ENCODE measurements around the gene GRXCR1.

GRXCR1 gene

GRCh38 chr4:42915484-42915883 is 23.0 kb downstream of the GRXCR1 start:
- Histone ChIP-seq H3K36me3 (ENCODE audit: control insufficient read depth in 2 of 2, insufficient read depth in 1 of 2, low read length in 2 of 2) (no peaks in the 10 kb centered on the region), H3K27ac (ENCODE audit: extremely low read depth, low read depth, low read length) (no peak overlapping the region), H3K4me3 (ENCODE audit: low read depth, low read length) (no peak overlapping the region), H3K4me1 (ENCODE audit: control insufficient read depth, insufficient read depth, low read length) (no peaks in the 10 kb centered on the region), H3K9me3 (ENCODE audit: control insufficient read depth, insufficient read depth, low read depth, low read length) (no peaks in the 10 kb centered on the region)
- TF ChIP-seq ZNF24 (tag by site-specific recombination; IDR thresholded peaks at IDR 0.05) (no peak), EGR2 (tag by site-specific recombination; IDR thresholded peaks at IDR 0.05; ENCODE audit: low read depth) (no peak), TRIM28 (IDR thresholded peaks at IDR 0.05; ENCODE audit: borderline replicate concordance, low read length) (no peak), SCRT1 (tag by site-specific recombination; IDR thresholded peaks at IDR 0.05; ENCODE audit: borderline replicate concordance) (no peak), ZNF529 (tag by site-specific recombination; IDR thresholded peaks at IDR 0.05; ENCODE audit: insufficient replicate concordance) (no peak), ZNF473 (tag by site-specific recombination; IDR thresholded peaks at IDR 0.05) (no peak), ZNF677 (tag by site-specific recombination; IDR thresholded peaks at IDR 0.05) (no peak), ZNF544 (tag by site-specific recombination; IDR thresholded peaks at IDR 0.05) (no peak), ZSCAN30 (tag by site-specific recombination; IDR thresholded peaks at IDR 0.05) (no peak), BCL11A (tag by site-specific recombination; IDR thresholded peaks at IDR 0.05; ENCODE audit: low read depth) (no peak), ZNF792 (tag by site-specific recombination; IDR thresholded peaks at IDR 0.05) (no peak), OSR2 (tag by site-specific recombination; IDR thresholded peaks at IDR 0.05) (no peak), ZNF366 (tag by site-specific recombination; conservative IDR thresholded peaks at IDR 0.05) (no peak), ZNF266 (tag by site-specific recombination; IDR thresholded peaks at IDR 0.05; ENCODE audit: low read depth) (no peak)
- TF ChIP-seq, protein P1, sequence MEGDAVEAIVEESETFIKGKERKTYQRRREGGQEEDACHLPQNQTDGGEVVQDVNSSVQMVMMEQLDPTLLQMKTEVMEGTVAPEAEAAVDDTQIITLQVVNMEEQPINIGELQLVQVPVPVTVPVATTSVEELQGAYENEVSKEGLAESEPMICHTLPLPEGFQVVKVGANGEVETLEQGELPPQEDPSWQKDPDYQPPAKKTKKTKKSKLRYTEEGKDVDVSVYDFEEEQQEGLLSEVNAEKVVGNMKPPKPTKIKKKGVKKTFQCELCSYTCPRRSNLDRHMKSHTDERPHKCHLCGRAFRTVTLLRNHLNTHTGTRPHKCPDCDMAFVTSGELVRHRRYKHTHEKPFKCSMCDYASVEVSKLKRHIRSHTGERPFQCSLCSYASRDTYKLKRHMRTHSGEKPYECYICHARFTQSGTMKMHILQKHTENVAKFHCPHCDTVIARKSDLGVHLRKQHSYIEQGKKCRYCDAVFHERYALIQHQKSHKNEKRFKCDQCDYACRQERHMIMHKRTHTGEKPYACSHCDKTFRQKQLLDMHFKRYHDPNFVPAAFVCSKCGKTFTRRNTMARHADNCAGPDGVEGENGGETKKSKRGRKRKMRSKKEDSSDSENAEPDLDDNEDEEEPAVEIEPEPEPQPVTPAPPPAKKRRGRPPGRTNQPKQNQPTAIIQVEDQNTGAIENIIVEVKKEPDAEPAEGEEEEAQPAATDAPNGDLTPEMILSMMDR (tag by site-specific recombination; IDR thresholded peaks at IDR 0.05), result no peak
- TF ChIP-seq, protein P2, sequence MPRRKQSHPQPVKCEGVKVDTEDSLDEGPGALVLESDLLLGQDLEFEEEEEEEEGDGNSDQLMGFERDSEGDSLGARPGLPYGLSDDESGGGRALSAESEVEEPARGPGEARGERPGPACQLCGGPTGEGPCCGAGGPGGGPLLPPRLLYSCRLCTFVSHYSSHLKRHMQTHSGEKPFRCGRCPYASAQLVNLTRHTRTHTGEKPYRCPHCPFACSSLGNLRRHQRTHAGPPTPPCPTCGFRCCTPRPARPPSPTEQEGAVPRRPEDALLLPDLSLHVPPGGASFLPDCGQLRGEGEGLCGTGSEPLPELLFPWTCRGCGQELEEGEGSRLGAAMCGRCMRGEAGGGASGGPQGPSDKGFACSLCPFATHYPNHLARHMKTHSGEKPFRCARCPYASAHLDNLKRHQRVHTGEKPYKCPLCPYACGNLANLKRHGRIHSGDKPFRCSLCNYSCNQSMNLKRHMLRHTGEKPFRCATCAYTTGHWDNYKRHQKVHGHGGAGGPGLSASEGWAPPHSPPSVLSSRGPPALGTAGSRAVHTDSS (tag by site-specific recombination; IDR thresholded peaks at IDR 0.05), result no peak
- POLR2A ChIA-PET, result no interaction called here
- CTCF ChIA-PET, result no interaction called here

GRCh38 chr4:42917296-42917695 is 24.8 kb downstream of the GRXCR1 start:
- ChIA-PET POLR2A (no interaction called here), CTCF (no interaction called here)
- H3K36me3 ChIP-seq (ENCODE audit: control insufficient read depth in 2 of 2, insufficient read depth in 1 of 2, low read length in 2 of 2), result no peaks in the 10 kb centered on the region
- no peak overlapping the region for H3K4me3 ChIP-seq (ENCODE audit: low read depth, low read length)
- H3K27ac ChIP-seq (ENCODE audit: extremely low read depth, low read depth, low read length), result no peak overlapping the region
- H3K9me3 ChIP-seq (ENCODE audit: control insufficient read depth, insufficient read depth, low read depth, low read length), result no peaks in the 10 kb centered on the region
- H3K4me1 ChIP-seq (ENCODE audit: control insufficient read depth, insufficient read depth, low read length), result no peaks in the 10 kb centered on the region
- no peak for TF ChIP-seq ZNF548 (tag by site-specific recombination; IDR thresholded peaks at IDR 0.05)
- no peak for TF ChIP-seq ZNF341 (tag by site-specific recombination; IDR thresholded peaks at IDR 0.05; ENCODE audit: low read depth)
- TF ChIP-seq ZNF692 (tag by site-specific recombination; IDR thresholded peaks at IDR 0.05), result no peak

- ChIA-PET POLR2A (no interaction called here), CTCF (no interaction called here)
- no peaks in the 10 kb centered on the region for H3K9me3 ChIP-seq (ENCODE audit: control insufficient read depth, insufficient read depth, low read depth, low read length)
- no peak overlapping the region for H3K27ac ChIP-seq (ENCODE audit: extremely low read depth, low read depth, low read length)
- no peaks in the 10 kb centered on the region for H3K4me1 ChIP-seq (ENCODE audit: control insufficient read depth, insufficient read depth, low read length)
- H3K36me3 ChIP-seq (ENCODE audit: control insufficient read depth in 2 of 2, insufficient read depth in 1 of 2, low read length in 2 of 2), result no peaks in the 10 kb centered on the region
- H3K4me3 ChIP-seq (ENCODE audit: low read depth, low read length), result no peak overlapping the region
- TF ChIP-seq ZFP41 (tag by site-specific recombination; IDR thresholded peaks at IDR 0.05; ENCODE audit: borderline replicate concordance), result no peak
- no peak for TF ChIP-seq ZNF529 (tag by site-specific recombination; IDR thresholded peaks at IDR 0.05; ENCODE audit: insufficient replicate concordance)
- no peak for TF ChIP-seq ZNF677 (tag by site-specific recombination; IDR thresholded peaks at IDR 0.05)
- no peak for TF ChIP-seq ZNF426 (tag by site-specific recombination; IDR thresholded peaks at IDR 0.05)
- no peak for TF ChIP-seq GFI1B (tag by site-specific recombination; IDR thresholded peaks at IDR 0.05)
- TF ChIP-seq, protein P3, sequence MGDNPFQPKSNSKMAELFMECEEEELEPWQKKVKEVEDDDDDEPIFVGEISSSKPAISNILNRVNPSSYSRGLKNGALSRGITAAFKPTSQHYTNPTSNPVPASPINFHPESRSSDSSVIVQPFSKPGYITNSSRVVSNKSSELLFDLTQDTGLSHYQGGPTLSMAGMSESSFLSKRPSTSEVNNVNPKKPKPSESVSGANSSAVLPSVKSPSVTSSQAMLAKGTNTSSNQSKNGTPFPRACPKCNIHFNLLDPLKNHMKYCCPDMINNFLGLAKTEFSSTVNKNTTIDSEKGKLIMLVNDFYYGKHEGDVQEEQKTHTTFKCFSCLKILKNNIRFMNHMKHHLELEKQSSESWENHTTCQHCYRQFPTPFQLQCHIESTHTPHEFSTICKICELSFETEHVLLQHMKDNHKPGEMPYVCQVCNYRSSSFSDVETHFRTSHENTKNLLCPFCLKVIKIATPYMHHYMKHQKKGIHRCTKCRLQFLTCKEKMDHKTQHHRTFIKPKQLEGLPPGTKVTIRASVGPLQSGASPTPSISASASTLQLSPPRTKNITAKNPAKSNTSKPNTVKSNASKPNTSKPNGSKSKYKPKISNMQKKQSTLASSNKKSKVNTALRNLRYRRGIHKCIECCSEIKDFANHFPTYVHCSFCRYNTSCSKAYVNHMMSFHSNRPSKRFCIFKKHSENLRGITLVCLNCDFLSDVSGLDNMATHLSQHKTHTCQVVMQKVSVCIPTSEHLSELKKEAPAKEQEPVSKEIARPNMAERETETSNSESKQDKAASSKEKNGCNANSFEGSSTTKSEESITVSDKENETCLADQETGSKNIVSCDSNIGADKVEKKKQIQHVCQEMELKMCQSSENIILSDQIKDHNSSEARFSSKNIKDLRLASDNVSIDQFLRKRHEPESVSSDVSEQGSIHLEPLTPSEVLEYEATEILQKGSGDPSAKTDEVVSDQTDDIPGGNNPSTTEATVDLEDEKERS (tag by site-specific recombination; IDR thresholded peaks at IDR 0.05), result no peak
- TF ChIP-seq PRDM6 (tag by site-specific recombination; IDR thresholded peaks at IDR 0.05), result no peak
These were observed 30.9 kb downstream of the GRXCR1 start for GRCh38 chr4:42923431-42923830.

Data from HEK293 (cell line).